AML-193 (cell line): ENCODE data around the gene LY6G6F.

Source experiments
- DNase-seq, 2 experiments: peaks; one replicate each; lab custom pipeline; 2025; lab: John Stamatoyannopoulos, UW

Gene LY6G6F, protein sequence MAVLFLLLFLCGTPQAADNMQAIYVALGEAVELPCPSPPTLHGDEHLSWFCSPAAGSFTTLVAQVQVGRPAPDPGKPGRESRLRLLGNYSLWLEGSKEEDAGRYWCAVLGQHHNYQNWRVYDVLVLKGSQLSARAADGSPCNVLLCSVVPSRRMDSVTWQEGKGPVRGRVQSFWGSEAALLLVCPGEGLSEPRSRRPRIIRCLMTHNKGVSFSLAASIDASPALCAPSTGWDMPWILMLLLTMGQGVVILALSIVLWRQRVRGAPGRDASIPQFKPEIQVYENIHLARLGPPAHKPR

DNA sequence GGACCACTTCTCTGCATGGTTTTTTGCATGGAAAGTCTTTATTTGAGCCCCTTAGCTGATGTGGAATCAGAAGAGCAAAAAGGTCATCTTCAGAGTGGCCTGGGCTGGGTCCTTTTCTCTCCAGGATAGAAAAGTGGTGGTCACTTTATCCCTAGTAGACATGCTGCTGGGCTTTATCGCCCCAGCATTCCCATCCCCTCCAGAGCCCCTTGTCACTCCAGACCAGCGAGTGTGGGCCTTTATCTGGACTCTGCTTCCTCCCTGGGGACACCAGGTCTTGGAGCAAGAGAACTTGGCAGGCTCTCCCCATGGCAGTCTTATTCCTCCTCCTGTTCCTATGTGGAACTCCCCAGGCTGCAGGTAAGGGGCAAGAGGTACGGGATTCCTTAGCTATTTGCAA, at the start of gene LY6G6F:
Gene LY6G6F (plus strand): TSS at position 268 of the 400 bp plus-strand sequence. CDS start 41 bp downstream, at position 309.
- no peak for DNase-seq

DNA sequence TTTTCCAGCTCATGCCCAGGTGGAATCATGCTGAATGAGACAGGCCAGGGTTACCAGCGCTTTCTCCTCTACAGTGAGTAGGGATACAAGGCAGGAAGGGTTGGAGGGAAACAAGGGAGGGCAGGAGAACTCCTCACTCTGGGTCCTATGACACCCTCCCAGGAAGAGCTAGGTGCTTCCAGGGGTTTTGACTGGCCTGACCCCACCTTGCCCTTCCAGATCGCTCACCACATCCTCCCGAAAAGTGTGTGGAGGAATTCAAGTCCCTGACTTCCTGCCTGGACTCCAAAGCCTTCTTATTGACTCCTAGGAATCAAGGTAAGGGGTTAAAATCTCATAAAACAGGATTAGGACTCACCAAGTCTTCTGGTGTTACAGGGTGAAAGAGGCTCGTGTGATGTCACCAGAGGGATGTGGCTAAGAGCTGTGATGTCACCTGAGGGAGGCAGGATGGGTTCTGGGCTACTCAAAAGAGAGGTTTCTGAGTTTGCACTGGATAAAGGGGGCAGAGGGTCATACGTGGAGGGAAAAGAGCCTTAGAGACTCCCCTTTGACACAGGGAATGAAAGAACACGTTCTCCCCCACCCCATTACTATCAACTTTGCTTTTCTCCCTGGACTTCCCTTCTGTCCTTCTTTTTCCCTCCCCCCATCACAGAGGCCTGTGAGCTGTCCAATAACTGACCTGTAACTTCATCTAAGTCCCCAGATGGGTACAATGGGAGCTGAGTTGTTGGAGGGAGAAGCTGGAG, 49.1 kb upstream of the LY6G6F start:
- no peak for DNase-seq

DNA sequence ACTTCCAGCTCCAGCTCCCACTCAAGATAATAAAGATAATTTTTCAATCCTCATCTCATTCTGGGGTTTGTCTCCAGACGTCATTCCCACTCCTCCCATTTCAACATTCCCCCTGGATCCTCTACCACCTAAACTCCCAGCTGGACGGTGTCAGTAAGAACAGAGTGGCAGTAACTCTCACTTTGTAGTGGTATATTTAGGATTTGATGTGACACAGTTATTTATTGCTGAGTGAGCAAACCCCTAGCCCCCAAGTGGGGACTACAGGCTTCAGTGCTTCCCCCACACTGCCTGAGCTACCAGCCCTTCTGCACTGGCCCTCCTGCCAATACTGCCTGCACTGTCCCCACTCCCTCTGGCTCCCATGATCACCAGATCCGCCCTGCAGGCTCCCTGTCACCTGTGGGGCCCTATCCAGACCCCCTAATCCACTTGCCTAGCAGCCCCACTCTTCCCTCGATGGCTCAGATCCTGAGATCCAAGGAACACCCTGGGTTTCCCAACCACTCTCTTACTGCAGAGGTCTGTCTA, 48.4 kb upstream of the LY6G6F start:
- no peak for DNase-seq

DNA sequence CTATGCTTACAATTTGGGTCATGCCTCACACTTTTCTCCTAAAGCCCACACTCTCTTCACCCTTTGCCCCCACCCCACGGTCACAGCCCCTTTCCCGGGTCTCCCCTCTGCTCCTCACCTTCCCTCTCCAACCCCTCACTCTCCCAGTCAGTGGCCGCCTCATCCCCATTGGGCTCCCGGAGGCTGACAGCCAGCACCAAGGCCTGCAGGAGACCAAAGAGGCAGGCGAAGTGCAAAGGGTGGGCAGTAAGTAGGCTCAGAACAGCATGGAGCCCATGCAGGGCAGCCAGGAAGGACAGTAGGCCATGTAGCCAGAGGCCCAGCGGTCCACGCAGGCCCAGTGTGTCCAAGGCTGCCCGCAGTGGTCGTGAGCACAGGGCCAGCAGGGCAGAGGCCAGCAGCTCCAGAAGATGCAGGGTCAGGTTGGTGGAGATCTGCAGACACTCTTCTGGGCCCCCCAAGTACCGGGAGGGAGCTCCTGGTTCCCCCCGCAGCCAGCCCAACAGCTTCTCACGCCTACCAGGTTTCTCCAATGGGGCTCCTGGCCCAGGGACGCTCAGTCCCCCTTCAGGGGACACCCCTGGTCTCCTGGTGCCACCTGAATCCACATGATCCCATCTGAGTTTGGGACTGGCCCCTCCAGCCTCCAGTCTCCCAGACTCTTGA, 47.5 kb upstream of the LY6G6F start:
- DNase-seq = no peak

DNA sequence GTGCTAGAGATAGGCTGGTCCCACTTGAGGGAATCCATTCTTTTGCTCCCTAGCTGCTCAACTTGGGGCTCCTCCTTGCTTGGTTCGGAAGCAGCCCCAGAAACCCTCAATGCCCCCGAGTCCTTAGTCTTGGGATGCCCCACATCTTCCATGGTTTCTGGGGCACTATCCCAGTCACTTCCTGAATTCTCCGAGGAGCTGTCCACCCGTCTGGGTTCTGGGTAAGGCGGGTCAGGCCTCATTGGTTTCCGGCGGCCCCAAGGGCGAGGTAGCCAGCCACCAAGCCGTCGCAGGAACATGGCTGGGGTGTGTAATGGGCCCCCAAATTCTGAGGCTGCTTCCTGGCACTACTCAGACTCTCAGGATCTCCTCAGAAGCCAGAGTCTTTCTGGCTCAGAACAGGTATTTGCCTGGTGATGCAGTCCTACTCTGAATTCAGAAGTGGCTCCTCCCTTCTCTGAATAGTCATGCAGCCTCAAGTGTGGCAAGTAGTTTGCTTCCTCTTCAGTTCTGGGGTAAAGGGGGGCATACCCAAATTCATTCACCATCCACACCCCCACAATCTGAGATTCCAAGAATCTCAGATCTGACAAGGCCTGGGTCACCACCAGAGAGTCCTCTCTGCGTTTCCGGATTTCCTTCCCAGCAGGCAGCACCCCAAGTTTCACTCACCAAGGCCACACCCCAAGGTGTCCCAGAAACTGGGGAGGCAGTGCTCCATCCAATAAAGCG, 46.9 kb upstream of the LY6G6F start:
- peak; percentile 49 to 53 for DNase-seq

DNA sequence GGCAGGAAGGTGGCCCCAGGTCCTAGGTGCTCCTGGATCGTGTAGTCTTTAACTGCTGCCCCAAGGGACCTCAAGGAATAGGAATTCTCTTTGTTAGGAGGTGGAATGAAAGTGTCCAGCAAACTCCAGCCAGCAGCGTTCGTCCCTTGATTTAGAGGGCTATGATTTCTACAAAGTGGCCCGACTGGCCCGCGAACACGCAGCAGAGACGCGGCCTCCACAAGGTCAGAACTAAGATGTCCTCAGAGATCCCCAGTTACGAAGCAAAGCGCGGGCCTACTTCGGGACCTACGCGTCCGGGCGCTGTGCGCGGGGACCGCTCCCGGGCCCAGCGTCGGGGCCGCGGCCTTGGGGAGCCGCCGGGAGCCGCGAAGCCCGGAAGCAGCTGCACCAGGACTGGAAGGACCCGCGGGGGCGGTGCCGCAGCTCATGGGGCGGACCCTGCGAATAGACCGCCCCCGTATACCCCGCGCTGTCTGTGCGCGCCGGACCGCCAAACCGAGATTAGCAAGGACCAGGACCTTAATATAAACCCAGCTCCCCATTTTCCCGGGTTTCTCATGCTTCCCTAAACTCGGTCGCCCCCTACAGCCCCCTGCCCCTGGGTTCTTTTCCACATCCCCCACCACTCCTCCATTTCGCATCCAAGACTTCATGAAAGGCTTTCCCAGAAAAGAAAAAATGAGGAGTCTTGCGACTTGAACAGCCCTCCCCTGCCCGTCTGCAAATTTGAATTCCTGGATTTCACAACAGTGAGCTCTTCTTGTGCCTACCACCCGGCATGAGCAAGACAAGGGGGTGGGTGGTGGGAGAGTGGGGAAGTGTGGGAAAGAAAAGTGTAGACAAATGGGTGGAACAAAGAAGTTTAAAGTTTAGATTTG, 46.0 kb upstream of the LY6G6F start, which contains the start of gene C6orf47:
Gene C6orf47 (minus strand): TSS at position 398 of the 881 bp plus-strand sequence. CDS start 831 bp downstream, outside the sequence.
- peak; percentile 61 to 67 for DNase-seq

DNA sequence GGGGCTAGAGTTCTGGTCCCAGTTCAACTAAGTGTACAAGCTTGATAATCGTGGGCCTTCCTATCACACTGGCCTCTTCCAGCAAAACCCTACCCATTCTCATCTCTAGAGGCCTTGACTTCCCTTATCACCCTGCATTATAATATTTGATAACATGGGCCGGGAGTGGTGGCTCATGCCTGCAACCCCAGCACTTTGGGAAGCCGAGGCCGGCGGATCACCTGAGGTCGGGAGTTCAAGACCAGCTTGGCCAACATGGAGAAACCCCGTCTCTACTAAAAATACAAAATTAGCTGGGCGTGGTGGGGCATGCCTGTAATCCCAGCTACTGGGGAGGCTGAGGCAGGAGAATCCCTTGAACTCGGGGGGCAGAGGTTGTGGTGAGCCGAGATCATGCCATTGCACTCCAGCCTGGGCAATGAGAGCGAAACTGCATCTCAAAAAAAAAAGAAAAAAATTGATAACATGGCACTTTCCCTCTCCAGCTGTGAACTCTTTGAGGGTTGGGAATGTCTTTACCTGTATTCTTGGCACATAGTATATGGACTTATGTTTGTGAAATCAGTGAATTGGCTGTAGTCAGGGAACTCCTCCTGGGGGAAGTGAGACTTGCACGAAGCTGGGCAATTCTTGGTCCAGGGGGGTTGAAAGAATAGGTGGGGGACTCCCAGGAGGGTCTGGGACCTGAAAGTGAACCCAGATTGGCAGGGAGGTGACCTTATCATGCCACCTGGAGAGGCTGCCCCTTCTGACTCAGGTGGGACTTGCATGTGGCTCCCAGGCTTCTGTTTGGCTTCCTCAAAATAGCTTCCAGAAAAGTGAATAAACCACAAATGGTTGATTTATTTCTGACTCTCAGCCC, 45.2 kb upstream of the LY6G6F start:
- no peak for DNase-seq

DNA sequence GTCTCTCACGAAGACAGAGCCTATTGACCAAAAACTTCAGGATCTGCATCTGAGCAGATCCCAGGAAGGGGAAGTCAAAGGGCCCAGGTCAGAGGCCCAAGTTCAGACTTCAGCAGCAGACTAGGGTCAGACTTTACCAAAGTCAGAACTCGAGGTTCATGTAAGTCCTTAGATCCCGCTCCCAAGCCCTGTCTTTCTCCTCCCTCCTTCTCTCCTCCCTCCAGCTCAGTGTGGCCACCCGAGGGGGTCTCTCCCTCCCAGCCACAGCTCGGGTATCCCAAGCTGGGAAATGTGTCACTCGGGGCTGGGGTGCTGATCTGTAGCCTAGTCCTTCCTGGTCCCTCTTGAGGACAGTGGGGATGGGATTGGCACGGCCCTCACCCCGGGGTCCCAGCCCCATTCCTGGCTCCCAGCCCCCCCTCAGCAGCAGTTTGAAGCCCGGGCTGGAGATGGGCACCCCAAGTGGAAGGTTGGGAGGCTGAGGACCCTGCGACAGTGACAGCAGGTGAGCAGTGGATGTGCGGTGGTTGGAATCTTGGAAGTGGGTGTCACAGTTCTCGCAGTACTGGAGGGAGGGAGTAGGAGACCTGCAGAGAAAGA, 44.4 kb upstream of the LY6G6F start:
- DNase-seq = no peak

DNA sequence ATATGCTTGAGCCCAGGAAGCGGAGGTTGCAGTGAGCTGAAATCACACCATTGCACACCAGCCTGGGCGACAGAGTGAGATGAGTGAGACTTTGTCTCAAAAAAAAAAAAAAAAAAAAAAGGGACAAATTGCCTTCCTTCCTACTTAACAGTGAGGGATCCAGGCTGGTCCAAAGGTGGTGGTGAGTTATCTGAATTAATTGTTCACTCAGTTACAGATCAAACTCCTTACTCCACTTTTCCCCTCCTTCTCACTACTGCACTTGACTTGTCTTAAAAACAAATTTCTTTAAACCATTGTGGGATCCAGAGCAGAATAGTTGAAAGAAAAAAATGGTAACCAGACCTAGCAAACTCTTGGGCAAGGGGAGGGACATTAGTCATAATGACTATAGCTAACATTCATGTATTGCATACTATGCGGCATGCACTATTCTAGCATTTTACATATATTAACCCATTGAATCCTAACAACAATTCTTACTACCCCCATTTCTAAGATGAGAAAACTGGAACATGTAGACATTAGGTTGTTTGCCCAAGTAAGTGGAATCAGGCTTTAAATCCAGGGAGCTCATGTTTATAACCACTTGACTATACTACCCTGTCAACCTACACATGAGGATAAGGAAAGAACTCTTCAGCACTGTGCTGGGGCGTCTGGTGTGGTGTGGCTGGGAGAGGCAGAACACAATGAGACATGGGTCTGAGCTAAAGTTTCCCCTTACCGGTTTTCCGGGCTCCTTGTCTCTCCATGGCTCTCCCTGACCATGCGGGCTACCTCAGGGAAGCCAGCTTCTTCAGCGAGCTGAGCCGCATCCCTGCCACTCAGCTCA, 43.3 kb upstream of the LY6G6F start:
- DNase-seq = no peak

DNA sequence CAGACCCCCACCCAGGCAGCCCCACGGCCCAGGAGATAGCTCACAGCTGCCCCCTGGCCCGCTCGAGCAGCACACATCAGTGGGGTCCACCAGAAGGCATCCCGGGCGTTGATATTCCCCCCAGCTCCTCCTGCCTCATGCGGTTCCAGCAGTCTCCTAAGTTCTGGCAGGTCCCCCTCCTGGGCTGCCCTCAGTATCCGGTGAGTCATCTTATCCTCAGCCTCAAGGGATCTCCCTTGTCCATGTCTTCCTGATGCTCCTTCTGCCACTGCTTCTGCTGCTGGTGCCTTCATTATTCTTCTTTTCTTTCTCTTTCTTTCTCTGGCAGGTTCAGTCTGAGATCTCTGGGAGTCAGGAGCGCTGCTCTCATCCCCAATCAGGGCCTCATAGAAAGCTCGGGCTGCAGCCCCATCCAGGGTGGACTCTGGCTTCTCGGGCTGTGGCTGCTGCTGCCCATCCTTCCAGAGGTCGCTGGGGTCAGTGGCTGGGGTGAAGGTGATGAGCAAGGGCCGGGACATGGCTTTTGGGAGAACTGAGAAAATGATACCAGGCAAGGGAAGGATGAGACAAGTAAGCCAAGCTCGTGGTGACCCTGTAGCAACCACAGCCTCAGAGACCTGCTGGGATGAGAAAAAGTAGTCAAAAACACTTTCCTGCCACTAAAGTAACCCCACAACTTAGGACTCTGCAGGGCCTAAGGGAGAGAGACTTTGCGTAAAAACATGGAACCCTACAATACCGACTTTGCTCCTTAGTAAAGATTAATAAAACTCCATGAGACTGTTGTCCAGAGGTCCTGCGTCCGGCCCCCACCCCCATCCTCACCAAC, 42.5 kb upstream of the LY6G6F start:
- DNase-seq = no peak

DNA sequence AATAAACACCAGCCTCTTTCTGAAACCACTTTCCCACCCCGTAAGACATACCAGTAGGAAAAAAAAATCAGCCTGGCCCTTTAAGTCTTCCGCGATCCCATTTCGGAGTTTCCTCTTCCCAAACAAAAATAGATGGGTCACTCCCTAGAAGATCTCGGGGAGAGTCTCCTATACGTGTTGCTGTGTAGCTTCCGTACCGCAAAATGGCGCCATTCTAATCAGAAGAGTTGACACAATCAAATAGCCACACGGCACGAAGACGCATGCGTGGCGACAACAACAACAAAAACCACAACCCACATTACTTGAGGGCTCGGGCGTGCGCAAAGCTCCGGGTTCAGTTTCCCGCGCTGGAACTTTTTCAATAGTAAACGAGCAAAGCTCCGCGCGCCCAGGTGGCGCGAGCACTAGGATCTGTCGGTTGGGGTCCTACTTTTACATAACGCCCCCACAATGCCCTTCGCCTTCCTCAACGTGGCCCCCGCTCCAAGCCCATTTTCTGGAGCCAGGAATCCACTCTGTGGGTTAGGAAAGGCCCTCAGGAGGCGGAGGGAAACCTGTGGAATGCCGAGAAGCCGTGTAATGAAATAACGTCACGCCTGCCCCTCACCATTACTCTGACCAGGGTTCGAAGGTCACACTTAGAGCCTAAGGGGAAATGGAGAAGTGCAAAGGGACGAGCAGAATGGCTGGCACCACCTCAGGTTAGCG, 41.7 kb upstream of the LY6G6F start, which contains the start of gene GPANK1:
Gene GPANK1 (minus strand): TSS at position 208 of the 711 bp plus-strand sequence. CDS start 519 bp downstream, outside the sequence.
- DNase-seq = peak; percentile 95 to 98

DNA sequence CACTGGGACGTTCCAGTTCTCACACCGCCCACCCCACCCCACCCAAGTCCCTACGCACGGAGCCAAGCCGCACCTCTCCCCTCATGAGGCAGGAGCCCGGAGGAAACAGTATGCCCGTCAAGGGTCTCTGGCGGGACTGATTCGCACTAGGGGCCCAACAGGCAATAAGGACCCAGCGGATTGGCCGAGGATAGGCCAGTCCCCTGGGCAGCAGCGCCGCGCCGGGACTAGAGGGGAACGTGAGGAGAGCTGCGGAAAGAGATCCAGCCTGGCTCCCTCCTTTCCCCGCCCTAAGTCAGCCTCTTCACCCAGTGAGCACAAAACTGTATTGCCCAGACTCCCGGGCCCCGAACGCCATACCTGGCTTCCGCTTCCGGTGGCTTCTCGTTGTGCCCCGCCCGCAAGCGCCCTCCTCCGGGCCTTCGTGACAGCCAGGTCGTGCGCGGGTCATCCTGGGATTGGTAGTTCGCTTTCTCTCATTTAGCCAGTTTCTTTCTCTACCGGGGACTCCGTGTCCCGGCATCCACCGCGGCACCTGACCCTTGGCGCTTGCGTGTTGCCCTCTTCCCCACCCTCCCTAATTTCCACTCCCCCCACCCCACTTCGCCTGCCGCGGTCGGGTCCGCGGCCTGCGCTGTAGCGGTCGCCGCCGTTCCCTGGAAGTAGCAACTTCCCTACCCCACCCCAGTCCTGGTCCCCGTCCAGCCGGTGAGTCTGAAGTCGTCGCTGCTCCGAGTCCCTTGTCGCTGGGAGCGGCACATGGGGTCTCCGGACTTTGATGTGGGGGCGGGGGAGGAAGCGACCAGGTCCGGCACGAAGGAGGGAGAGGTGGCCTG, 40.9 kb upstream of the LY6G6F start, which contains the start of gene CSNK2B:
Gene CSNK2B (plus strand): TSS at position 580 of the 836 bp plus-strand sequence. CDS start 752 bp downstream, outside the sequence.
- peak; percentile 99 to 100 for DNase-seq

DNA sequence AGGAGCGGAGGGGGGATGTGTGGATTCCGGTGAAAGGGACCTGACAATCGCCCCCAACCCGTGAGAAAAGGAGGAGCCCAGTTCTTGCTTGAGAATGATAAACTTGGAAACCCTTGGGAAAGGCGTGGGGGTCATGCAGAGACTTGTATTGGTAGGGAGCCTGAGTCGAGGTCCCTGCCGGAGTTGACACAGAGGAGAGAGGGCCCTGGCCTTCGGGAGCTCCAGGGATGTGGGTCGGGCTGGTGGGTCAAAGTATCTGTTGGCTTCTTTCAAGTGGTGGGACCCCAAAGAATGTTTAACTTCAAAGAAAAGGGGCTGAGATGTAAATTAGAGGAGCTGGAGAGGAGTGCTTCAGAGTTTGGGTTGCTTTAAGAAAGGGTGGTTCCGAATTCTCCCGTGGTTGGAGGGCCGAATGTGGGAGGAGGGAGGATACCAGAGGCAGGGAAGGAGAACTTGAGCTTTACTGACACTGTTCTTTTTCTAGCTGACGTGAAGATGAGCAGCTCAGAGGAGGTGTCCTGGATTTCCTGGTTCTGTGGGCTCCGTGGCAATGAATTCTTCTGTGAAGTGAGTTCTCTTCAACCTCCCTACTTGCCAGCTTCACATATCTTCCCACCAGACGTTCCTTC, 40.2 kb upstream of the LY6G6F start:
- no peak for DNase-seq

DNA sequence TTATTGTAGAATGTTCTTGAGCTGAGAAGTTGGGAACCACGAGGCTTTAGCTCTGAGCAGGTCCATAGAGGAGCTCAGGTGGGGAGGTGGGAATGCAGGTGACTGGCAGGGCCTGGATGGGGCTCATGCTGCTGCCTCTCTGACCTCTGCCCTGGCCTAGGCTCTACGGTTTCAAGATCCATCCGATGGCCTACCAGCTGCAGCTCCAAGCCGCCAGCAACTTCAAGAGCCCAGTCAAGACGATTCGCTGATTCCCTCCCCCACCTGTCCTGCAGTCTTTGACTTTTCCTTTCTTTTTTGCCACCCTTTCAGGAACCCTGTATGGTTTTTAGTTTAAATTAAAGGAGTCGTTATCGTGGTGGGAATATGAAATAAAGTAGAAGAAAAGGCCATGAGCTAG, 37.0 kb upstream of the LY6G6F start, which contains the start of gene LY6G5B:
Gene LY6G5B (plus strand): TSS at position 301 of the 400 bp plus-strand sequence. CDS start 975 bp downstream, outside the sequence.
- DNase-seq = no peak

DNA sequence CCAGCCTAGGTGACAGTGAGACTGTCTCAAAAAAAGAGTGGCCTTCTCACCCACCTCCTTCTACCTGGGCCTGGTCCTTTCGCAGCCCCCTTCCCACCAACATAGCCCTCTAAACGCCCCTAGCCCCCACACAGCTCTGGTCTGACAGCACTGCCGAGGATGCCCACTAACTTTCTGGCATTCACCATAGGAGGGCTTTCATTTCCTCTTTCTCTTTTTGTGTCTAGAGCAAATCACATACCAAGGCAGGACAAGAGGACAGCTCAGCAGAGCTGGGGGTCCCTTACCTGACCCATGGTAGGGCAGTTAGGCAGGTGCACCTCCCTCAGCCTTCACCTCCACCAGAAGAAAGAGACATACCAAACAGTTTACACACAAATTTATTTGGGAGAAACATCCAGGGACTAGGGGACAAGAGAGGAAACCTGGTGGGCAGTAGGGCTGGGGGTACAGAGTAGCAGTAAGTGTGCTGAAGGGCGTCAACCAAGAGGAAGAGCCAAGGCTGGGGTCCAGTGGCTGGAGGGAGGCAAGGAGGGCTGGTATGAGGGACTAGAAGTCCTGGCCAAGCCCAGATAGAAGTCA, 30.3 kb upstream of the LY6G6F start:
- DNase-seq = no peak
